Fibroblast of peridontal ligament (primary cell): ENCODE results near the gene SLIT1.
A peak's percentile ranks its signal among the peaks of the same experiment; 100 is the strongest.

Experiments
- DNase-seq: peaks from one replicate; pipeline ENCODE4 v3.0.0-alpha.2; 2010; ENCODE audit errors: extremely low read depth

The SLIT1 gene

DNA sequence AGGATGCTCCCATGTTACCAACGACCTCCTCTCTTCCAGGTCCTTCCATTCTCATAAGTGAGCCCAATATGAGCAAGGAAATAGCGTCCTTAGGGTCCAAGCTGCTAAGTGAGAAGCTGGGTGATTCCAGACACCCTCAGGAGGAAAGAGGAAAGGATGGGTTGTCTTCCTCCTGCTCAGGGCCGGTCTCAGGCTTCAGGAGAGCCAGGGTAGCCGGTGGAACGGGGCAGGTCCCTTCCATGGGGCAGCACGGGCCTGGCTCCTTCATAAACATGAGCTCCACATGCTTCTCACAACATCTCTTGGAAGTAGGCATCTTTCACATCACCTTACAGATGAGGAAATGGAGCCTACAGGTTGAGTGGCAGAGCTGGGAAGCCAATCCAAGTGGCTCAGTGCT, 12.7 kb downstream of the SLIT1 start:
- no peak for DNase-seq

DNA sequence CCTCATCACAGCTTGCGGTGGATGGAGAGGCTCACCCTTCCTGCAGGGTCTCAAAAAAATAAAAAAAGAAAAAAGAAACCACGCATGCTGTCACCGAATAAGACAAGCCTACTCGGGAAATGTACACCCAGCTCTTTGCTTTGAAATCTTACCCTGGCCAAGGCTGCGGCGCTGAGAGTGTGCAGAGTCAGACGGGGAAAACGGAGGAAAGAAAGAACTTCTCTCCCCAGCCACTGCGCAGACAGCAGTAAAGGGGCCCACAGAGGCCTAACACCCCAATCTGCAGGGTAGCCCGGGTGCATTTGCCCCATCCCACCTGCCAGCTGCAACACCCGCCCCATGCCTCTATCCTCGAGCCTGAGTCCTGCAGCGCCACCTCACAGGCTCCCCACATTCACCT, 14.8 kb downstream of the SLIT1 start:
- DNase-seq, result no peak

DNA sequence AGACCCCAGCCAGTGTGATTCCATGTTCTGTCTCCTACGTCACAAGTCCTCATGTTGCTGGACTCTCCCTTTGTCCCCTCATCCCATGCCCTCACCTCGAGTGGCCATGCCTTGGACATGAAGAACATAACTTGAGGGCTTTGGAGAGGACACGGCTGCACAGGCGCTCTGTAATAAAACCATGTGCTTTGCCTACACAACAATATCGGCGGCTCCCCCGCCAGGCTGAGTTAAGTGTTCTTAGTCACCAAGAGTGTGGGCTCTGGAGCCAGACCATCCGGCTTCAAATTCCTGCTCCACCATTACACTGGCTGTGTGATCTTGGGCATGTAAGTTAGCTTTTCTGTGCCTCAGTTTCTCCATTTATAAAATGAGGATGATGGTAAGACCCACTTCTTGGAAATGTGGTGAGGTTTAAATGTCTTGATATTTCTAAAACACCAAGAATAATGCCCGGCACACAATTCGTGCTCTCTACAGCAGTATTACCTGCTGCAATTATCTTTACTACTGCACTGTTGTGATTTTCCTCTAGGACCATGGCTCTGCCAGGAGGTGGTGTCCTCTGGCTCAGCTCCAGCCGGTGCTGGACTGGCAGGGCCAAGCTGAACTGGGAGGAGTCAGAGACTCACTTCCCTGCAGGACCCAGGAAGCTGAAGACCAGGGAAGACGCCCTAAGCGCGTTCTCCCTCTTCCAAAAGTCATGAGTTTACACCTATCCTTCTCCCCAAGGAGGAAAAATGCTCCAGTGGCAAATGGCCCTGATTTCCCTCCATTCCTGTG, 15.7 kb downstream of the SLIT1 start:
- no peak for DNase-seq

DNA sequence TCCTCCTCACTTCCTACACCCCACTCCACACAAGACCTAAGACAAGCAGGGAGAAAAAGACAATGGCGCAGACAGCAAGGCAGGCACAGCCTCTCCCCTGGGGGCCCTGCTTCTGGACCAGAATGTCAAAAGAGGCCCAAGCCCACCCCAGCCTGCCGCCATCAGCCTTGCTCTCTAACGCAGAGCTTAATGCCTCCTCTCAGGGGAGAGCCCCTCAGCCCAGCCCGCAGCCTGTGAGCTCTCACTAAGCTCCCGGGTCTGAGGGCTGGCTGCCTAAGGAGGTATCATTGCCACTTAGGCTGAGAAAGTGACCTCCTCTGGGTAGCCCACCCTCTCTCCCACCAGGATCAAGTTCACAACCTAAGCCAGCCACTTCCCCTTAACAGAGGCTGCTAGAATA, 16.7 kb downstream of the SLIT1 start:
- no peak for DNase-seq

DNA sequence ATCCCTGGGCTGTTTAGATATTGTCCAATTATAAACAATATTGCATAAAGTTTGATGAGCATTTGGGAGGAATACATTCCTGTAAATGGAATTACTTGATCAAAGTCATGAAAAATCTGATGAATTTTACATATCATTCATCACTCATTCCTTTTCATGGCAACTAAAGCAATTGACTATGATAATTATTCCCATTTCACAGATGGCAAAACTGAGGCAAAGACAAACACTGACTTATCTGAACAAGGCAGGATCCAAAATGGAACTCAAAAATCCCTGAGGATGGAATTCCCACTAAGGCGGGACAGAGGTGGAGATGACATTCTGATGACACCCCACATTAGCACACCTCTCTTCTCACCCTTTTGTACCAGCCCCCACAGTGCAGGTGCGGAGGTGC, 17.1 kb downstream of the SLIT1 start:
- DNase-seq, result no peak

DNA sequence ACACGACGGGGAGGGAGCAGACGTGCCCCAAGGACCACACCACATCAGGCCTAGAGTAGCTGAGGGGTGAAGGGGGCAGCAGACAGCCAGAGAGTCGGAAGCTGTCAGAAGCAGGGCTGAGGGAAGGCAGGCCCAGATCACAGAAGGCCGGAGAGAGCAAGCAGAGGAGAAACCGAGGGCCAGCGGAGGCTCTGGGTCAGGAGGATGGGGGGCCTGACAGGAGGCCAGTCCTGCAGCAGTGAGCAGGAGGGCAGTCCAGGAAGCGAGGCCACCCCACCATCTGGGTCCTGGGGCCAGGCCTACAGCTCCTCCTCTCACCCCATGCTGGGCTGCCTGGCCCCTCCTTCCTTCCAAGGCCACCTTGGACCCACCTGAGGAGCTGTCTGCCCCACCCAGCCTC, 20.3 kb downstream of the SLIT1 start:
- DNase-seq, result no peak

DNA sequence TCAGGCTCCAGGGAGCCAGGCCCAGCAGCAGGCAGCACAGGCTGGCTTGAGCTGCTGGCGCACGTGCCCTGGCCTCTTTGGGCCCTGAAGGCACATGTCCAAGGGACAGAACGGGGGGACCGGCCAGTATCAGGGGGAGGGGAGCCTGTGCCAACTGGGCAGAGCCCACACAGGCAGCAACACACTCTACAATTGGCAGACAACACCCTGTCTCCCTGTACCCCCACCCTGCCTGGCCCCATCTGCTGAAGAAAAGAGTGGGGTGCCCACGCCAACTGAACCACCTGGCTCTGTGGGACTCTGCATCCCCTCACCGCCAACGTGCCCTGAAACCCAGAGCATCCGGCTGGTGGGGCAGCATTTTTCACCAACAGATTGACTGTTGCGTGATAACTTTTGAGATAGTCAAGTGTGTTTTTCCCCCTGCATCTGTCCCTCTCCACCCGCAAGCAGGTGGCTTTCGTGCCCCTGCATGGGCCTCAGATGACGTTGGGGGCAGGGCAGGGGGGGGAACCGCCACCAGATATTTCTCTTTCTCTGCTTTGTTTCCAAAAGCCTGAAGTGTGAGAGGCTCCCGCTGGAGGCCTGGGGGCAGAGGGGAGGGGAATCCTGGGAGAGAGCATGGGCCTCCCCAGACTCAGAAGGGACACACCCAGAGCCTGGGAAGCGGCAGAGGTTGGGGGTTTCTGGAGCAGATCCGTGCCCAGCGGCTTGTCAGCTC, 21.8 kb downstream of the SLIT1 start:
- no peak for DNase-seq

DNA sequence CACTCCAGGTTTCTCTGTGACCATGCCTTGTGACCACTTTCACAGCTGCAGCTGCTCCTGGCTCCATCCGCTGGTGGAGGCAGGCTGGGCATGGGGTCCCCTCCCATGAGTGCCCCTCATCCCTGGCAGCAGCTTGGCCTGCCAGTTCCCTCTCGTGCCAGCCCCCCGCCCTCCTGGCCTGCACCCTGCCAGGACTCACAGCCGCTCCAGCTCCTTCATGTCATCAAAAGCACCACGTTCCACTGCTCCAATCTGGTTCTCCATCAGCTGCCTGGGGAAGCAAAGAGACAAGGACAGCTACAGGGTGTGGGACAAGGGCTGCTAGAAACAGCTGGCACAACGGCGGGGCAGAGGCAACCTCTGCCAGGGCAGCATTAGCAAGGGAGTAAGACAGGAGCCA, 22.6 kb downstream of the SLIT1 start:
- no peak for DNase-seq

DNA sequence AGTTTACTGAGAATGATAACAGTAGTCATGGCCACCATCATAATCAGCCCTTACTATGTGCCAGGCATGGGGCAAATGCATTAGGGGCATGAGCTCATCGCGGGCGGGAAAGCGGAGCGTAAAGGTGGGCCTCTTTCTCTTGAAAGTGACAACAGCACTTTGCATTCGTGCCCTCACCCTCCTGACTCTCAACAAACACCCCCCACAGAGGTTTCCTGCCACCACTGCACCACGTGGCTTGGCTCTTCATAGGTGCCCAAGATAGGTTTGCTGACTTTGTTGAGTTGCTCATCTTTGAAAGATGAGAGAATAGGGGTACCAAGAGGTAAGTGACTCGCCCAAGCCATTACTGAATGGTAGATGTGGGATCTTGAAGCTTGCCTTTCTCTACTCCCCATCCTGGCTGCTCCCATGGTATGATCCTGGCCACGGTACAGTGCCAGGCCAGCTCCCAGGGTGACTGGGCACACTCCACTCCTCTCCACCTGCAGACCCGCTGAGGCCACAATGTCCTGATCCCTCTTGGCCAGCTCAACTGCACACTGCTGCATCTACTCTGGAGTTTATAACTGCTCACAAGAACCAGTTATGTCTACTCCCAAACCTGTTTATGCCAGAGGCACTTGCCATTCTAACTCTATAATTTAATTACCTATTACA, 26.0 kb downstream of the SLIT1 start:
- DNase-seq, result no peak

DNA sequence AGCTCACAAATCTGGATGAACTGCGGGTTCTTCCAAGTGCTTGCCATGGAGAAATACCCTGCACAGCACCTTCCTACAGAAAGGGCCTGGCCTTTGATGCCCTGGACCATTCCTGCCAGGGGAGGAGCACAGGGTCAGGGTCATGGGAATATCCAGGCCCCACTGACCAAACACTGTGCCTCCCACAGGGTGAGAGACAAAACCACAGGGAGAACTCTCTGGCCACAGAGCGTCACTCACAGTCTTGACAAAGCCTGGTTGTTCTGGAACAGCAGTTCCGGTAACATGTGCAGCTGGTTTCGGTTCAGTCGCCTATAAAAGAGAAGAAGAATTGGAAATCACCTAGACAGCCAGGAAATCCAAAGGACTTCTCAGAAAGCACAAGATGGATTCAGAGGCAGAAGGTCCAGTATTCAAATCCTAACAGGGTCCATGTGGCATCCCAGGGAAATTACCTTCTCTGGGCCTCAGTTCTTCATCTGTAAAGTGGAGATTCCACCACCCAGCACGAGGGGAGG, 28.1 kb downstream of the SLIT1 start:
- DNase-seq, result no peak

DNA sequence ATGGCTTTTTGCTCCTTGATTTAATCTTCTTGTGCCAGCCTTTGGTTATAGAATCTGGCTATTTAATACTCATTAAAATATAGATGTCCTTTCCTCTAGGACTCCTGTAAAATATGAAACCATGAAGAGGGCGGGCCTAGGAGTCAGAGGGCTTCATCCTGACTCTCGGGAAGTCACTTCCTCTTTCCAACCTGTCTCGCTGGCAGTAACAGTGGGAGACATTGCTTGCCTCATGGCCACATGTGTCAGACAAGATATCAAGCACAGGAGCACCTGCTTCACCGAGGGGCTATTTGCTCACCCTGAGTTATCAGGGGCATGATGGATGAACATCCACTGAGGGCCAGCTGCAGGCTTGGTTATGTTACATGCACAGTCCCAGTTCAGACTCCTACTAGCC, 31.0 kb downstream of the SLIT1 start:
- DNase-seq, result no peak

DNA sequence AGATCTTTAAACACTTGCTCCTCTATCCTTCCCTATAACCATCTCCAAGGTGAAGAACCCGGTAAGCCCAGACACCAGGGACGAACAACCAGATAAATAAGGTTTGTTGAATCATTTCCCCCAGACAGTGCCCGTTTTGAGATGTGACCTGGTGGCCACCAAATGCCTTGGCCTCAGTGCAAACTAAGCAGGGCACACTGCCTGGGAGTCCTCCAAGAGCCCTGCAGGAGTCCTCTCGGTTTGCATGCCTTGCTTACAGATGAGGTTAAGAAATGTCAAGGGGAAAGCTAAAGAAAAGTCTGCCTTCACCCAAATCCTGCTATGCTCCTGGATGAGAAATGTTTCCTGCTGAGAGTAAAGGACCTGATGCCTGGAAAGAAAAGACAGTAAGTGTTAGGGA, 31.6 kb downstream of the SLIT1 start:
- DNase-seq, result no peak

DNA sequence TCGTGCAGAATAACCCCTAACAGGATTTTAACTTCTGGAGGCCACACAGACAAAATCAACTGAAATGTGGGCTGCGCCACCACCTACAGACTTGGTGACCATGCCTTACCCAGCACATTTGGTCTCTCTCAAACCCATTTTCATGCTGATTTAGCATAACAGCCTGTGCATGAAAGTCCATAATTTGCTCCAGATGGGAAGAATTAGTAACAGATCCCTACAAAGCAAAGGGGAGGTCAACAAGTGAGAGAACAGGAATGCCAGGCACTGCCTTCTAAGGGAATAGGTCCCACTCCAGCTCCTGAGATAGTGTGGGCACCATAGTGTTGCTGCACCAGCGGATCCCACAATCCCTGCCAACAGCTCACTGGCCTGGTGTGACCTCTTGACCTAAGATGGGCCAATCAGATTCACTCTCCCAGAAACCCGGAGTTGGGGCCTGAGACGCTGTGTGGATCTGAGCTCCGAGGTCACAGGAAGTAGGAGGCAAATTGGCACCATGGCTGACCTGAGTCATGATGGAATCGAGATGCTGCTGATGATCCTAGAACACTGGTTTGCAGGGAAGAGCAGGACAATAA, 32.4 kb downstream of the SLIT1 start:
- DNase-seq, result peak; percentile 34

DNA sequence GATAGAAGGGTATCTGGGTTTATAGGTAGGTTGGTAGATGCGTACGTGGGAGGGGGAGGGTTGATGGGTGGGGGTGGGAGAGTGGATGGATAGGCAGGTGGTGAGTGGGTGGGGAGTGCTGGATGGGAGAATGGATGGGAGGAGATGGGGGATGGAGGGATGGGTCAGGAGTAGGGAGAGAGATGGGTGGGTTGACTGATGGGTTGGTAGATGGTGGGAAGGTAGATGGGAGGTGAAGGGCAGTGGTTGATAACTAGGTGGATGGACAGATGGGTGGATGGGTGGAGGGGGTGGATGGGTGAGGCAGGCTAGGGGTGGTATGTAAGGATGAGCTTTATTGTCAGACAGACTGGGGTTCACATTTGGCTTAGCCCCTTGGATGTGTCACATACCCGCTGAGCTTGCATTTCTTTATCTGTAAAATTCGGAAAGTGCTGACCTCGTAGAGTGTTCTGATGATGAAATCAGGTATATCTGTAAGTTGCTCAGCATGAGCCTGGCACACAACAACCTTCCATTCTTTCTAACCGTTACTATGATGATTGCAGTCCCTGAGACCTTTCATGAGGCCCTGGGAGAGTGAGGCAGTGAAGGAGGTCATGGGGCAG, 34.3 kb downstream of the SLIT1 start:
- no peak for DNase-seq

DNA sequence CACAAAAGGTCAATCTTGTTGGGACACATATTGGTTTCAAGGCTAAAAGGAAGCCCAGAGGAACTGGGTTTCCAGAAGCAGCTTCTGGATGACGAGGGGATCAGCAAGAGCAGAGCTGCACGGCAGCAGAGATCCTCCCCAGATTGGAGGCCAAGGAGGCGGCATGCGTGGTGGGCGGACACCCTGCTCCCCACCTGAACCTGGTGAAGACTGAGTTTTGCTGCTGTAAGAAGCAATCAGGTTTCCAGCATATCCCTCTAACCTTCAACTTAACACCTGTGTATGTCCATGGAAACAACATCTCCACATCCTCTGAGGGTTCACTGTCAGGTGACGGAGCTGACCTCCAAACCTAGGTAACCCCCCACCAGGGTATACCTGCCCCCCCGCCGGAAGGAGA, 35.1 kb downstream of the SLIT1 start:
- DNase-seq, result no peak

DNA sequence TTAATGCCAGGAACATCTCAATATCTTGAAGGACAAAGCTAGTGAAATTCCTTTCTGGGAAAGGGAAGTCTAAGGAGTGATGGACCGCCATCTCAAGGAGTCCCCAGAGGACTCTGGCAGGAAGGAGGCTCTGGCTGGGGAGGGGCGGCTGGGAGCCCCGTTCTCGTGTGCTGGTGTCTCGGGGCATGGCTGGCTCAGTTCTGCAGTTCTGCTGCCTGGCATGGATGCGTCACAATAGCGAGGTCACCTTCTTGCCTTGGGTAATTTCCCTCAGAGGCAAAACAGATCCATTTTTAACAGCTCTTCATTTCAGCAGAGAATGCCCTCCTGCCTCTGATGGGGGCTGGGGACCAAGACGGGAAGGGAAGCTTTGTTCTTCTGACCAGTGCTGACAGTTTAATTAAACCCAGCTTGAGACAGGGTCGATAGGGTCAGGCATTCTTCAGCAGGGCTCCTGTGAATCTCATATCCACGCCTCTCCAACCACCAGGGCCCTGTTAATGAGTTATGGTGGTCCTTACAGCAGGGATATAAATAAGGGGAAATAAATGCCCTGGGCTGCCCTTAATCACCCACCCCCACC, 35.7 kb downstream of the SLIT1 start:
- no peak for DNase-seq

DNA sequence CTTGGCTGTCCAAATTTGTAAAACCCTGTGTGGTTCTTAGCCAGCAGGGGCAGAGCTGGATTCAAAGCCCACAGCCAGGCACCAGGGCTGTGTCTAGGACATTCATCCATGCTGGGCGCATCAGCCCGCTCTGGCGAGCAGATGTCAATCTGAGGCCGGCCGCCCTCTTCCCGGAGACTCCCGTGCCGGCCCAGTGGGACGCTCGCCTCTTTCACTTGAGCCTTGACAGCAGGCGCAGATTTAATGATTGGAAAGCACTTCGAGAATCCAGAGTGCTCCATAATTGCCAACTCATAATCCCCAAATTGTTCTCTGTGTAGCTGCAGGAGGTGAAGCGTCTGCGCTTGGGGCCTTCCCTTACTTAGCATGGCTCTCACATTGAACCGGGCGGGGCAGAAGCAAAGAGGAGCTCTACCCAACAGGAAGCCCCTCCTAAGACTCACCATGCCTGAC, 36.7 kb downstream of the SLIT1 start:
- no peak for DNase-seq

DNA sequence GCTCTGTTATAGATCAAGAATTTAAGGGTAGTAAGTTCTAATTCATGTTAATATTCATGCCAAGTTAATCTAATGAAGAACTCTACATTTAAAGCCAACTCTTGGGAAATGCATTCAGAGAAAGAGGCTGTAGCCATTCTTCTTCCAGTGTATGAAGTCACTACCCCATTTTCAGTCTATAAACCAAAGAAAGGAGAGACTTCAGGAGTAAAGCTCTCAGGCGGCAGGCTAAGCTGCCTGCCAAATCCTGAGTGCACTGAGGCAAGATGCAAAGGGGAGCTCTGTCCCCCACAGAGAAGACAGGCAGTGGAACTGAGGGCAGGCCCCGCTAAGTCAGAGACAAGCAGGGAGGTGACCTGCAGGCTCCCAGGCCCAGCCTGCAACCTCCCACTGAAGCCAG, 41.5 kb downstream of the SLIT1 start:
- no peak for DNase-seq

DNA sequence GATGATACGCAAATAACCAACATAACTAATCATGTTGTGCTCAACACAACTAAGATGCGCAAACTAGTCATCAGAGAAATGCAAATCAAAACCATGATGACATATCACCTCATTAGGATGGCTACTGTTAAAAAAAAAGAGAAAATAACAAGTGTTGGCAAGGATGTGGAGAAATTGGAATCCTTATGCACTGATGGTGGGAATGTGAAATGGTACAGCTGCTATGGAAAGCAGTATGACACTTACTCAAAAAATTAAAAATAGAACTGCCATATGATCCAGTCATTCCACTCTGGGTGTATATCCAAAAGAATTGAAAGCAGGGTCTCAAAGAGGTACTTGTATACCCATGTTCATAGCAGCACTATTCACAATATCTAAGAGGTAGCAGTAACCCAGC, 42.9 kb downstream of the SLIT1 start:
- no peak for DNase-seq

DNA sequence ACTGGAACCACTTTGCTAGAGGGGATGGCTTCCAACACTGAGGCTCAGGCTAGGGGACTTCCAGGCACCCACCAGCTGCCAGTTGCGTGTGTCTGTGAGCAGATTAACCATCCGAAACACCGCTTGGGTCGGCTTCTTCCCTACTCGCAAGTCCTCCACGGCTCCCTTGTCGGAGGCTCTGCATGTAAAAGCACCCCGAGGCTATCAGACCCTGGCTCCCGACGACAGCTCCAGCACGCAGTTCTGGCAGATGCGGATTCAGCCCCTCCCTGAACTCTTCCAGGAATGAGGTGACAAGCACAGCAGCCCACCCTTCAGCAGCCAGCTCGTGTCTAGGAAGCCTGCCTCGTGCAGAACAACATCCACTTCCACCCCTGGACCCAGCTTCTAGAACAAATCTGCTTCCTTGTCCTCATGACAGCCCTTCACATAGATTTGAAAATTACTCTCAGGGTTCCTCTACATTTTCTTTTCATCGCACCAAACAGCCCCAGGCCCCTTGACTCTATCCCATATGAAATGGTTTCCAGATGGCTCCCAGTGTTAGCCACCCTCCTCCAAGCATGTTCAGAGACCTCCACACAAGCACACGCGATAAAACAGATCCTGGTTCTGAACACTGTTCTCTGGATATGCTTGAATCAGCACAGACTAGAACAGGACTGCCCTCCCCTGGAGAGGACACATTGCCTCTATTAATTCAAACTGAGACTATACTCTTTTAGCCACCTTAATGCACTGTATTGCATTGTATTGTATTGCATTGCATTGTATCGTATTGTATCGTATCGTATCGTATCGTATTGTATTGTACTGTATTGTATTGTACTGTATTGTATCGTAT, 44.6 kb downstream of the SLIT1 start:
- no peak for DNase-seq
